Activated CD4-positive, CD25-positive, alpha-beta regulatory T cell treated with anti-CD3 and anti-CD28 coated beads, Interleukin-2, amount 50 U/mL, for 72 hours (primary cell): ENCODE results near the gene TMPRSS12.
"Not testable (repeated sequence)": the region's sequence is repeated elsewhere in the genome, so short reads cannot be mapped to it uniquely, and the experiment has no call there.

Experiments used
- DNase-seq: peaks from one replicate; pipeline ENCODE4 v3.0.0; 2021

Gene TMPRSS12

GRCh38 chr12:50842637-50843493, at the start of gene TMPRSS12:
TSS of gene TMPRSS12 (plus strand) at chr12:50842926. CDS start at chr12:50842965, 39 bp downstream.
- DNase-seq, result no peak

- no peak for DNase-seq
Measured at GRCh38 chr12:50799908-50800307, 42.8 kb upstream of the TMPRSS12 start.

GRCh38 chr12:50803230-50803875, 39.4 kb upstream of the TMPRSS12 start:
- DNase-seq, result no peak

- DNase-seq, result no peak
Measured at GRCh38 chr12:50806176-50806575, 36.5 kb upstream of the TMPRSS12 start.

GRCh38 chr12:50809131-50809530, 33.6 kb upstream of the TMPRSS12 start:
- DNase-seq, result not testable (repeated sequence)

- not testable (repeated sequence) for DNase-seq
Measured at GRCh38 chr12:50814921-50815320, 27.8 kb upstream of the TMPRSS12 start.

- no peak for DNase-seq
Measured at GRCh38 chr12:50820177-50820576, 22.5 kb upstream of the TMPRSS12 start.

GRCh38 chr12:50822082-50822481, 20.6 kb upstream of the TMPRSS12 start:
- no peak for DNase-seq

- not testable (repeated sequence) for DNase-seq
Measured at GRCh38 chr12:50823724-50824123, 19.0 kb upstream of the TMPRSS12 start.

GRCh38 chr12:50824914-50825313, 17.8 kb upstream of the TMPRSS12 start:
- DNase-seq, result no peak

- DNase-seq, result no peak
Measured at GRCh38 chr12:50825372-50825838, 17.3 kb upstream of the TMPRSS12 start.

- DNase-seq, result no peak
Measured at GRCh38 chr12:50828121-50828520, 14.6 kb upstream of the TMPRSS12 start.

- DNase-seq, result no peak
Measured at GRCh38 chr12:50828886-50829285, 13.8 kb upstream of the TMPRSS12 start.

GRCh38 chr12:50833801-50834200, 8.9 kb upstream of the TMPRSS12 start:
- DNase-seq, result not testable (repeated sequence)

- no peak for DNase-seq
Measured at GRCh38 chr12:50839042-50839441, 3.7 kb upstream of the TMPRSS12 start.

- DNase-seq, result no peak
Measured at GRCh38 chr12:50840809-50841487, 1.8 kb upstream of the TMPRSS12 start.

GRCh38 chr12:50841716-50842531, 802 bp upstream of the TMPRSS12 start:
- DNase-seq, result no peak

- DNase-seq, result no peak
Measured at GRCh38 chr12:50845021-50845647, 2.4 kb downstream of the TMPRSS12 start.

- no peak for DNase-seq
Measured at GRCh38 chr12:50848963-50849362, 6.2 kb downstream of the TMPRSS12 start.

GRCh38 chr12:50855218-50855617, 12.5 kb downstream of the TMPRSS12 start:
- not testable (repeated sequence) for DNase-seq

- not testable (repeated sequence) for DNase-seq
Measured at GRCh38 chr12:50855679-50856078, 13.0 kb downstream of the TMPRSS12 start.
